ENCODE data around the gene BRD7. TPM values are rescaled to one million over a fixed set of nuclear protein-coding genes. Genes with fewer than 3 reads are reported as not detected.

Gene BRD7
- total and polyA plus RNA-seq, 2 of the 13 experiments (the other 11 are each of a cell fraction or from before 2014, with no cell fraction given): 82.3 to 149 TPM

DNA sequence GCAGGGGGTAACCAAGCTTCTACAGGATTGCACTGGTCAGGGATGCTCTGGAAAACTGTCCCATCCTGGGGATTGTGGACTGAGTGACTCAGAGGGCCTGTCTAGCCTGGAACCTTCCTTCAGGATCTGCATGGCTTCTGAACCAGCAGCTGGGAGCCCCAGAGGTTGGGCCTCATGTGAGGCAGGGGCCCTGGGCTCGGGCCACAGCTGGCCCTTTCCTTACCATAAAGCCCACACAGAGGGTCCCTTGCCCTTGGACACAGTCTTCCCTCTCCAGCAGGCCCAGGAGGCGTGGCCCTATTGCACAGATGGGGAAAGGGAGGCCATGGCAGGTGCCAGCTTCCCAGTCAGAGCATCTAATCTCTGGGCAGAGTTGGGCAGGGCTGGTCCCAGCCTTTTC, 72.0 kb downstream of the BRD7 start:
- Histone ChIP-seq H2AFZ (ENCODE audit: low read length) (no peak overlapping the region), H3K9ac (ENCODE audit: insufficient read depth, low read depth, low read length) (no peak overlapping the region), H4K20me1 (ENCODE audit: insufficient read depth, low read length) (no peaks in the 10 kb centered on the region), H3K4me2 (ENCODE audit: low read depth, low read length) (peak overlapping the region; percentile 77; the same call in 1 of the 2 replicates), H3K4me3 (replicated peaks in 1 of 3; ENCODE audit: insufficient read depth in 1 of 3, low read depth in 2 of 3, low read length in 3 of 3) (no peak overlapping the region), H3K27me3 (ENCODE audit: control insufficient read depth in 1 of 2, insufficient read depth in 2 of 2, low read length in 2 of 2) (no peaks in the 10 kb centered on the region), H3K79me2 (ENCODE audit: insufficient read depth, low read length) (no peaks in the 10 kb centered on the region), H3K27ac (ENCODE audit: extremely low read length, insufficient read depth, low read length) (no peak overlapping the region), H3K36me3 (replicated peaks in 1 of 2; ENCODE audit: control insufficient read depth in 1 of 2, insufficient read depth in 2 of 2, low read length in 2 of 2) (no peaks in the 10 kb centered on the region), H3K9me3 (ENCODE audit: low read length) (no peaks in the 10 kb centered on the region), H3K4me1 (ENCODE audit: insufficient read depth, low read length) (peaks cover 61% of the 10 kb centered on the region)
- BruUV-seq (replicated peaks): no TSS peak
- DNase-seq (ENCODE audit: low spot score): no peak
- ChIA-PET CTCF (ENCODE audit: low intra/inter-chr PET ratio, low total read pairs) (no interaction called here), POLR2A (interaction anchor here (1.6 to 2.1 kb wide), 2 partner anchors 13 kb away, joined by 12 to 13 read pairs; no protein-coding TSS in a partner anchor)
- no peak for FAIRE-seq
- in situ Hi-C loops (cut with HindIII; ENCODE audit: extremely low pct_ligation_motif_present, low pct_unique_long_range_greater_than_20kb) (no loop called here), intact Hi-C loops (cut with micrococcal nuclease; ENCODE audit: unreplicated experiment) (no loop called here)
- no peak for ATAC-seq
- 60% methylated on average over 1 of the region's 2 CpGs for WGBS (ENCODE audit: low lambda C conversion rate)
- TF ChIP-seq ZNF615 (CRISPR knock-in tag; IDR thresholded peaks at IDR 0.05; ENCODE audit: borderline replicate concordance) (no peak), ZSCAN29 (CRISPR knock-in tag; conservative IDR thresholded peaks at IDR 0.05) (0 out of 2 replicates have a peak, but pooled peaks have one; percentile 2), CBX1 (IDR thresholded peaks at IDR 0.05; ENCODE audit: low read depth) (no peak), ZBTB49 (CRISPR knock-in tag; IDR thresholded peaks at IDR 0.05; ENCODE audit: borderline replicate concordance) (0 out of 2 replicates have a peak, but pooled peaks have one; percentile 46), FOSL2 (CRISPR knock-in tag; IDR thresholded peaks at IDR 0.05) (0 out of 2 replicates have a peak, but pooled peaks have one; percentile 9), ZNF629 (CRISPR knock-in tag; conservative IDR thresholded peaks at IDR 0.05) (0 out of 2 replicates have a peak, but pooled peaks have one; percentile 14), SRSF4 (IDR thresholded peaks at IDR 0.05; ENCODE audit: low read depth, low read length, poor library complexity, severe bottlenecking) (no peak), HDAC2 (CRISPR knock-in tag; IDR thresholded peaks at IDR 0.05) (0 out of 2 replicates have a peak, but pooled peaks have one; percentile 2), TBX3 (IDR thresholded peaks at IDR 0.05; ENCODE audit: borderline replicate concordance) (no peak)

Measured in HepG2 (cell line).